Measurements from ENCODE around the gene MPHOSPH10.
"Not testable (repeated sequence)": the region's sequence is repeated elsewhere in the genome, so short reads cannot be mapped to it uniquely, and the experiment has no call there.

The MPHOSPH10 gene

DNA sequence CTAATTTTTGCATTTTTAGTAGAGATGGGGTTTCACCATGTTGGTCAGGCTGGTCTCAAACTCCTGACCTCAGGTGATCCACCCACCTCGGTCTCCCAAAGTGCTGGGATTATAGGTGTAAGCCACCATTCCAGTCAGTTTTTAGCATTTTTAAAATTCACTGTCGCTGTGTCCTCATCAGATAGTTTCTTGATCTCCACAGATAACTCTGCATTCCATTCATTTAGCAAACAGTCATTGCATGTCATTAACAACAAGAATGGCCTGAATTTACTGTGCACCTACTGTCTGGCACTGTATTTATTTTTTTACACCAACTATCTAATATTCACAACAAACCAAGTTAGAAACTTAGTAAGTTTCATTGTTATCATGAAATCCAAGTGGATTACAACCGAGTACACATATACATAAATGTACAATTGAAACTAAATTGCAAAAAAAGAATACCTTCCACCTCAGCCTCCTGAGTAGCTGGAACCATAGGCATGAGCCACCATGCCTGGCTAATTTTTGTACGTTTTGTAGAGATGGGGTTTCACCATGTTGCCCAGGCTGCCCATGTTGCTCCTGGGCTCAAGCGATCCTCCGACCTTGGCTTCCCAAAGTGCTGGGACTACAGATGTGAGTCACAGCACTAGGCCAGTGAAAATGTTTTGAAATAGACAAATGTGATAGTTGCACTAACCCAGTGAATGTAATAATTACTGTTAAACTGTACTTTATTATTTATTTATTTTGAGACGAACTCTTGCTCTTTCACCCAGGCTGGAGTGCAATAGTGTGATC is 4.7 kb upstream of the MPHOSPH10 start:
- no peak for DNase-seq

DNA sequence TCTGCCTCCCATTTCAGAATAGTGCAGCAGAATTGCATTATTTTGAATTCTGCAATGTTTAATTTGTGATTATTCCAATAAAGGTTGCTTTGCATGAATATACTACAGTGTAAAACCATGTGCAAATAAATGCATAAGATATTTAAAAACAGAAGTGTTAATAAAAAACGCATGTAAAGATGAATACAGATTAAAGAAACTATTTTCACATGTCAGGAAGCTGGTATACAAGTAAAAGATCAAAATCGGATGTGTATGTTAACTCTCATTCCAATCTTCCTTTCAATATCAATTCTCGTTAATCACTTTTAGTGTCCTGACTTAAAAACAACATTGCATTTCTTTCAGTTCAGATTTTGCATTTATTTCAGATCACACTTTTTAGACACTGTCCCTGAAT is 3.5 kb upstream of the MPHOSPH10 start:
- no peak for DNase-seq

DNA sequence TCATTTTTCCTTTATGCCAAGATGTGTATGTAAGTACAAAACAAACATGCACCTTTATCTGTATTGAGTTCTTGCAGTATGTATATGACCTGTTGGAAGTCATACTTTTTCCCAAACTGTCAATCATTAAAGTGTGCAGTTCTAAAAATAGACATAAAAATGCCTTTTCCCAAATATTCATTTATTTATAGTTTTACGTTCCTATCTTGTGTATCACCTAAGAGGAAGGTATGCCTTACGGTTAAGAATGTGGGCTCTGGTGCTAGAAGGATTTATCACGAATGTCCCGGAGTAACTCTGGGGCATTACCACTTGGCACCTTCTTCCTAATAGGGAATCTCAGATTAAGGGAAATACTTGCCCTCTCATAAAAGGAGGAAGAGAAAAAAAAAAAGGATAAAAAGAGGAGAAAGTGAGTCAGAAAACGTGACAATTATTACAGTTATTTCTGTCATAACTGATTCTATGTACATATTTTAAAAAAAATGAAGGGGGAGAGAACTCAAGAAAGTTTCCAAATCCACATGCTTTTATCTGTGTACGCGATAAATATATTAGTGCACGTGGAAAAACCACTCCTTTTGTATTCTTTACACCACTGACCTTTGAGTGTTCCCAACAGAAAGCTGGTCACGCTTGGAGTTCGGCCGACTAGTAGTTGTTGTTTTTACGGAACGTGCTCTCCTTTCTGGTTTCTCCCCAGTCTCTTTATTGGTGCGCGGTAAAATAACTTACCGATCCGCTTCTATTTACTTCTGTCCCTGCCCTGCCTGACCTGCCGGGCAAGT is 1.1 kb upstream of the MPHOSPH10 start:
- no peak for DNase-seq

DNA sequence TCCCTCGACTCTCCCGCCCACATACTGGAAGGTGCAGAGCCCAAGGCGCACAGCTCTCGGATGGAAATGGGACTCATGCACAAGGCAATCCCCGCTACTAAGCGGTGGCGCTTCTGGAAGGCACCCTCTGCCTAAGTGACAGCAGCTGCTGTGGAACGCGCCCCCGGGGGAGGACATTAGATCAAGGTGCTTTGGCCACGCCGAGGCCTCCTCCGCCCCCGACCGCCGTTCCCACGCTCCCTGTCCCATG is 607 bp upstream of the MPHOSPH10 start:
- DNase-seq: no peak

DNA sequence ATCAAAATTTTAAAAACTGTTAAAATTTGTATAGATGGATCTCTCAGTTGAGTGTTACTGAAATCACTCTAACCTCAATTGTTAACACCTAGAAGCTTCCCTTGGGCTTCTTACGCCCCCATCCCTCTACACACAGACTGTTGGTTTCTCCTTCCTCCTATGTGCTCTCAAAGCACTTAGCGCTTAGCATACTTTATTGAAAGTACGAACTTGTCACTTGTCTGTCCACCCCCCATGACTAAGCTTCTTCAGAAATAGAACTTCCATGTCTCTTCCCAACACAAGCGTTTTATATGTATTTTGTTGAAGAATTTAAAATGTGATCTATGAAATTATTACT is 441 bp downstream of the MPHOSPH10 start:
- no peak for DNase-seq

DNA sequence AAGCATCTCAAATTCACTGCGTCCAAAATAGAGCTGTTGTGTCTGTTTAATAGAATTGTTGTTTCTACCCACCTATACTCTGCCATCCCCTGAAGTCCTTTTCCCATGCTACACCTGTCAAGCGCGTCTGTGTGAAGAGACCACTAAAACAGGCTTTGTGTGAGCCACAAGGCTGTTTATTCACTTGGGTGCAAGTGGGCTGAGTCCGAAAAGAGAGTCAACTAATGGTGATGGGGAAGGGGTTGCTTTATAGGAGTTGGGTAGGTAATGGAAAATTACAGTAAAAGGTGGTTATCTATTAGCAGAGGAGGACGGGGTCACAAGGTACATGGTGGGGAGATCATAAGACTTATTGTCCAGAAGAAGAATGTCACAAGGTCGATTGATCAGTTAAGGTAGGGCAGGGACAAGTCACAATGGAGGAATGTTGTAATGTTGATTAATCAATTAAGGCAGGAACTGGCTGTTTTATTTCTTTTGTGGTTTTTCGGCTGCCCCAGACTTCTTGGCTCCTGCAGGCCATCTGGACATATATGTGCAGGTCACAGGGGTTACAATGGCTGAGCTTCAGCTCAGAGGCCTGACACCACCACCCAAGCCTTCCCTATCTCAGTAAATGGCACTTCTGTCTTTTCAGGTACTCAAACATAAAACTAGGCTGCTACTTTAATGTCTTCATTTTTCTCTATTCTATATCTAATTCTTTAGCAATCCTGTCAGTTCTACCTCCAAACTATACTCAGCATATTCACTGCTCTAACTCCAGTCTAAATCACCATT is 1.1 kb downstream of the MPHOSPH10 start:
- DNase-seq: not testable (repeated sequence)

DNA sequence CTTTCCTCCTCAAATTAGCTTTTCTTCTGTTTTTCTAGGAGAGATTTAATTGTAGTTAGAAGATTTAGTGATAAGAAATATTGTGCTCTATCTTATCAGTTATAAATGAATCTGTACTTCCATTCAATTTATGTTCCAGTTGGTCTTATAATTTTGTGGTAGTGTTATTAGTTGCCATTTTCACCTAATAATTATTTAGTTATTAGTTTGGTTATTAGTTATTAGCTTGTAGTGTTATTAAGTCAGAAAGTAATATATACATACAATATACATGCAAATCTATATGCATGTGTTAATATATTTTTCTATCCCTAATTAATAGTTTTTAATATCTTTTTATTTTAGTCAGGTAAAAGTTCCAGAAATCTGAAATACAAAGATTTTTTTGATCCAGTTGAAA is 3.2 kb downstream of the MPHOSPH10 start:
- DNase-seq: no peak

DNA sequence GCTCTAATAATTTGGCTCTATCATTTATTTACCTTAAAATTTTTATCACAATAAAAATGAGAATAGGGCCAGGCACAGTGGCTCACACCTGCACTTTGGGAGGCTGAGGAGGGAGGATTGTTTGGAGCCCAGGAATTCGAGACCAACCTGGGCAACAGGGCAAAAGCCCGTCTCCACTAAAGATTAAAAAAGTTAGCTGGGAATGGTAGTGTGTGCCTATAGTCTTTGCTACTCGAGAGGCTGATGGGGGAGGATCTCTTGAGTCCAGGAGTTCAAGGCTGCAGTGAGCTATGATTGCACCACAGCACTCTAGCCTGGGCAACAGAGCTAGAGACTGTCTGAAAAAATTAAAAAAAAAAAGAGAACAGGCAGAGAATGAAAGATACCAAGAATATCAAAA is 5.7 kb downstream of the MPHOSPH10 start:
- DNase-seq: no peak

DNA sequence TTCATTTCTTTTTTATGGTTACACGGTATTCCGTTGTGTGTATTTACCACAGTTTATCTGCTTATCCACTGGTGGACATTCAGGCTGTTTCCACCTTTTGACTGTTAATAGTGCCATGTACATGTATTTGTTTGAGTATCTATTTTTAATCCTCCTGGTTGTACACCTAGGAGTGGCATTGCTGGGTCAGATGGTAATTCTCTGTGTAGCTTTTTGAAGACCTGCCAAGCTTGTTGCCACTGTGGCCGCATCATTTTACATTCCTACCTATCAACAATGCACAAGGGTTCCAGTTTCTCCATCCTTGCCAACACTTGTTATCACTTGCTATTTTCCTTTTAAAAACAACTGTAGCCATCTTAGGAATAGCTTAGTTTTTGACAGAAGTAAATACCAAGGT is 13.3 kb downstream of the MPHOSPH10 start:
- DNase-seq: no peak

DNA sequence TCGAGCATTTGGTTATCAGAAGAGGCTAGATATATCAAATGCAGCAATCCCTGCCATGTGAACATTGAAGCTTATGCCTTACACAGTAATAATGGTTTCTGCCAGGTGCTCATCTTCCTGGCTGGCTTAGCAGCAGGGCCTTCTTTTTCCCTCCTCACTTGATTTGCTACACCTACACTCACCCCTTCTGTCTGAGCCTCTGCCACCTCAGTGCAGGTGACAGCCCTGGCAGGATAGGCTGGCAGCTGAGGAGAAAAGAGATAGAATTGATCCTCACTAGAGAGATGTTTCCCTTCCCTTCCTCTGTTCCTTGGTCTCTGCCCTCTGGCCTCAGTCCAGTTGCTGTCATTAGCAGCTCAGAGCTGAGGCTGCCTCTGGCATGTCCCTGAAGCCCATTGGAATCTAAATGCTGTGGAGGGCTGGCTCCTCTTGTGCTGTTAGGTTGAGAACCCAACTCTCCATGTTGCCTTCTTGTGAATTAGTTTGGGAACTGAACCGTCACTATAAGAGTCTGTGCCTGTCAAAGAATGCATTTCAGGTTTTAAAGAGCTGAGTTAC is 18.2 kb downstream of the MPHOSPH10 start:
- DNase-seq: no peak

DNA sequence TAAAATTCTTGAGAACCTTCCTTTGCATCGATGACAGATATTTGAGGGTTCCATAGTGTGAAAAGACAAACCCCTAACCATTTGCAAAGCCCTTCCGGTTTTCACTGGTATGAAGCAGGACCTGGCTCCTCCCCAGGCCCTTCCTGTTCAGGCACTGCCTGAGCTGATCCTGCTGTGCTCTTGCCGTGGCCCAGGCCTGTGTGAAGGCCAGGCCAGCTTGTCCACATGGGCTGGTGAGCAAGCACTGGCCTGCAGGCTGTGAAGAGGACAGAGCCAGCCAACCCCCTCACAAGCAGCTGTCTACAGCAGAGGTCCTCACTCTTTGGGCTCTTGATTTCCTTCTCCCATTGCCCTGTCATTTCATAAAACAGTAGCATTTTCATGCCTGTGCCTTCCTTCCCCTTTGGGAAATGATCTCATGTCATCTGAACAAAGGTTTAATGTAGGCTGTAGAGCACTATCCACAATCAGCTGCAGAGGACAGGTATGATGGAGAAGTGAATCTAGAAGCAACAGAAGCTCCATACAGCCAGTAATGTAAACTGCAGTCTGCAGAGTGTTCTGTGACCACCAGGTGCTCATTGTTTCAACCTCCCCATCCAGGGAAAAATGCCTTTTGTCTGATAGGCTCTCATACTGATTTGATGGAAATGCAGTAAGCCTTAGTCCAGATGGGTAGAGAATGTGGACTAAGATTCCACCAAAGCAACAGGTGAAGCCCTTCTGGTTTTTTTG is 19.8 kb downstream of the MPHOSPH10 start:
- no peak for DNase-seq

DNA sequence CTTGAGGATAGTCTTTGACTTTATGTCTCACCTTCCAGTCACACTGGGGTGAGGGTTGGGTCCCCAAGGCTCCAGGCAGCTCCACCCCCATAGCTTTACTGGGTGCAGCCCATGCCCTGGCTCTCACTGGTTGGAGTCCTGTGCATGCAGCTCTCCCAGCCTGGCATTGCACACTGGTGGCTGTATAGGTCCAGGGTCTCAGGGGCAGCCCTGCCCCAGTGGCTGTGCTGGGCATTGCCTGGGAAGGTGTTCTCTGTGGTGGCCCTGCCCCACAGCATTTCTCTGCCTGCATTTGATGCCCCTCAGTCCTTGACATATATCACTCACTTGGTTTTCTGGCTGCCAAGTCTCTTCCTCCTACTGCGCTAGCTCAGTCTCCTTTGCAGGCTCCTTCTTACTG is 21.2 kb downstream of the MPHOSPH10 start:
- no peak for DNase-seq

DNA sequence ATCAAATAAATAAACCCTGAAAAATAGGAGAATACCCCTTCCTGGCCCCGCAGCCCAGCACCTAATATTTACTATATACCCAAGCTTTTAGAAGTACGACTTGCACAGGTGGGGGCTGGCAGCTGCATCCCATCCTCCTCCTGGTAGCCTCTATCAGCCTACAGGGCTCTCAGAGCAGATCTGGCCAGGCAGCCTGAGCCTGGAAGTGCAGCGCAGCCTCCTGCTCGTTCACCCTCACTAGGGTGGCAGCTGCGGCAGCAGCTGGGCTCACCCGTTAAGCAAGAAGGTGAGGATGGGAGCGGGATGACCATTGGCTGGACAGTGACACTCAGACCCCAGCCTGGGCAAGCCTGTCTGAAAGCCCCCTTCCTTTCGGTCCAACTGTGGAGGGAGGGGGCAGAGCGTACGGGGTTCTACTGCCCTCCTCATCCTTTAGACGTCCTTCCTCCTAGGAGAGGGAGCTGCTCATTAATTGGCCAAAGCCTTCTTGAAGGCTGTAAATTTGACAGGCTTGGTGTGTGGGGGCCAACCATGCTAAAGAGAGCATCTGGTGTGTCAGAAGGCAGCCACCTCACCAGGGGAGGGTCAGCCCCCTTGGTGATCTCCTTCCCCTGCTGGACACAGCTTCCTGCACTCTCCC is 23.3 kb downstream of the MPHOSPH10 start:
- DNase-seq: no peak

DNA sequence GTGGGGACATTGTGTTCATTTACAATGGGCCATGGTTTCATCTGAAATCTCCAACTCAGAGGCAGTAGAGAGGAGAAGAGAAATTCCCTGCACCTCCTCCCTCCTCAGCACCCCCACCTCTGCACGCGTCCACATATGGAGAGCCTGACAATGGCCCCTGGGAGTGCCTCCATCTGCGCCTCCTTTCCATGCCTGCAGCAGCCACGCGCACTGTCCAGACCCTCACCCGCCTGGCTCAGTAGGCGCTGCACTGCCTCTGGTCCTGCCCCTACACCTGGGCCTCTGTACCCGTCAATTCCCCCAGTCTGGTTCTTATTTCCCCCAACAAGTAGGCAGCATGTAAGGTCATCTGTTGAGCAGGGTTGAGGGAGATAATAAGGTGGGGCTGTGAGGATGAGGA is 23.8 kb downstream of the MPHOSPH10 start:
- DNase-seq: no peak

DNA sequence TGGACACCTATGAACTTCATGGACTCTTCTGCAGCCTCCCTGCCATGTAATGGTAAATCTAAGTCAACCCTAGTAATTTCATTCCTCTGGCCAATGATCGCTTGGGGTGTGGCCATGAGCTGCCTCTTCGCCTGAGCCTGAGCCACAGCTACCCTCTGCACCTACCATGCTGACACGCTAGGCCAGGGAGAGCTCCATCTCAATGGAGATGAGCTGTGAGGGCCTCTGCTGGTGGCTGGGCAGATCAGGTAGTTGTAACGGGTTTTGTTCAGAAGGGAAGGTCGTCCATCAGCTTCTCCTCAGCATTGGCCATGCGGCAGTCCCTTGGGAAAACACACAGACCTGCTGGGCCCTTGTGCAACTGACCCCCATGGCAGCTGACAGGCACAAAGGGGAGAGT is 24.4 kb downstream of the MPHOSPH10 start:
- no peak for DNase-seq

DNA sequence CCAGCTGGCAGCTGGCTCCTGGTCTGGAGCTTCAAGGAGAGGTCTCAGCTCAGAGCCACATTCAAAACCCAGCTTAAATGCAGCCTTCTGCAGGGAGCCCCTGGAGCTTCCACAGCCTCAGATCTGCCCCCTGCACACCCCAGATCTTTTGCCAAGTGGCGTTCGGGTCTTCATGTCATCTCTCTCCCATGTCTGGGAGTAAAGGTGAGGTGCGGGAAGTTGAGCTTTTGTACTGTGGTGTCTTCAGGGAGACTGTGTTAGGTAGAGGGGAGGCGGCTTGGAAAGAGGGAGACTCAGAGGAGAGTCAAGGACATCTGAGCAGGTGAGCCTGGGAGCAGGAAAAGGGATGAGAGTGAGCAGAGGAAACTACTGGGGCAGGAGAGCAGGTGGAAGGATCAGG is 25.4 kb downstream of the MPHOSPH10 start:
- no peak for DNase-seq

DNA sequence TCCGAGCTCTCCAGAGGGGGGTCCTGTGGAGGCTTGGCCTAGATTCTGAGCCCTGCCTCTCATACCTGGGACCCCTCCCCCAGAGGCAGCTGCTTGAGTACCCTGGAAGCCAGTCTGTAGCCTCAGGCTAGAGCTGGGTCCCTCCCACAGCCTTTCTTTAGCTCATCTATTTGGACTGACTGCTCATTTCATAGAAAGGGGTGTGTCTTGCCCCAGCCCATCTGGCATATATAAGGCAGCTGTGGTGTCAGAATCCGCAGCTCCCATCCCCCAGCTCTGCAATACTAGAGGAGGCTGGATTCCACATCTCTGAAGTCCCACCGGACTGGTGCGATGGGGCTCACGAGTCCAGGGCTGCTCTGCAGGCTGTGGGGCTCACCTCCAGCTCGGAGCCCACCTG is 26.1 kb downstream of the MPHOSPH10 start:
- DNase-seq: no peak

DNA sequence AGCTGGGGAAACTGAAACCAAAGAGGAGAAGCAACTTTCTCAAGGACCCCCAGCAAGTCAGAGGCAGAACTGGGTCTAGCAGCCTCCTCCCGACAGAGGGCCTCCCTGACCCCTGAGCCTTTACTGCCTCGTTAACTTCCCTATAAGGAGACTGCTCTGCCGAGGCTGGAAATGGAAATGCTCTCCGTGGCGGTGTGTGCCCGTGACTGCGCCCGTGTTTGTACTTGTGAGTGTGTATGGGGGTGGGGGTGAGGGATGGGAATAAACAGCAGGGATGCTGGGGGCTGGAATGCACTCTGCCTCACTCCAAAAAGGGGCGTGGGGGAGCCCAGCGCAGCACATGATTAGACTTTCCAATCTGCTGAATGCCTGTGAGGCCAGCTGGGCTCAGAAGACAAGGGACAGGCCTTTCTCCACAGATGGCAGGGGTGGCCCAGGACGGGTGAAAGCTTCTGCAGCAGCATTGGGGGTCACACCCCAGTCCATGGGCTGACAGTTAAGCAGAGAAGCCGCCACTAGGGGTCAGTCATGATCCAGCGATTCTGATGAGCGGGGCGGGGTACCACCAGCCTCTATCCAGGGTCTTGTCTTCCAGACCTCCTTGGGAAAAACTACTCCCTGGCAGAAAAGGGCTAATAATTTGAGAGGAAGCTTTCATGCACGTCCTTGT is 26.8 kb downstream of the MPHOSPH10 start:
- peak; percentile 47 for DNase-seq

DNA sequence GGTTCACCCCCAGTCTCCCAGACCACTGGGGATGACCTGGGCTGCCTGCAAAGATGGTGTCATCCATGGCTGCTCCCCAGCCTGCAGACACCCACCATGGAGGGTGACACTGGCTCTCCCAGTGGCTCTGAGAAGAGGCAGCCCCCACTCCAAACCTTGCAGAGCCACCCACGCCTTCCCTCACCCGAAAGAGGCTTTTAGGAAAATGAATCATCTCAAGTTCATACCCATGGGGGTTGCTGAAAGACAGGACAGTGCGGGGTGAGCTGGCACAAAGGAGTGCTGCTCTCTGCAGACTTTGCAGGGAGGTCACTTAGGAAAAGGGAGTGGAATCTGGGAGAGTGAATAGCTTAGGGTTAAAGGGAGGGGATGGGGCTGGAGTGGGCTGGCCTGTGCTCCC is 36.4 kb downstream of the MPHOSPH10 start:
- DNase-seq: no peak

DNA sequence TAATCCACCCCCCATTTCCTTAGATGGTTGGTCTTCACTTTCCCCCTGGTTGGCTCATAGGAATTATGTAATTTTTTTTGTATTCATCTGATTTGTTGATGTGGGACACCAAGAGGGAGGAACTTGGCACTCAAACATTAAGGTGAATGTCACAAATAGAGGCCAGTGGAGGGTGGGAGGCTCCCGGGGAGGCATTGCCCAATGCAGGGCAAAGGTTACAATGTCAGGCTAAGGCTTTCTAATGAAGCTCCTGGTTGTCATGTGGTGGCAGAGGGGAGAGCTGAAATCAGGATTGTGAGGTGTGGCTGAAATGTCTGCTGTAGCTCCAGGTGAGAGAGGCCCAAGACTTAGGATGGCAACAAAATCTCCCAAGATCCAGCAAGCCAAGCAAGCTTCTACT is 42.7 kb downstream of the MPHOSPH10 start:
- DNase-seq: no peak

DNA sequence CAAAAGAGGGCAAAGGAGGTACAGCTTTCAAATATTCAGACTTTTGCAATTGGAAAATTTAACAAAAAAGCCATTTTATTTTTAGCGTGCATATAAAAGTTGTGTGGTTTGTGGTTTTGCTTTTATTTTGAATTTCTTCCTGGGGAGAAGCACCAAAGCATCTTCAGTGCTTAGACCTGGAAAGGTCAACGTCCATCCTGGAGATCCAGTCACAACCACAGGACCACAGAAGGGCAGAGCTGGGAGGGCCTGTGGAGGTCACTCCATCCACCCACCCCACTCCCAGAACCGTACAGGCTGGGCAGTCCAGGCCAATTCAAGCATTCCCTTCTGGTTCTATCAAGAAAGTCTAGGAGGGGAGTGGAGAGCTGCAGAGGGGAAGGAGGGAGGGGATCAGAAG is 43.8 kb downstream of the MPHOSPH10 start:
- DNase-seq: no peak

DNA sequence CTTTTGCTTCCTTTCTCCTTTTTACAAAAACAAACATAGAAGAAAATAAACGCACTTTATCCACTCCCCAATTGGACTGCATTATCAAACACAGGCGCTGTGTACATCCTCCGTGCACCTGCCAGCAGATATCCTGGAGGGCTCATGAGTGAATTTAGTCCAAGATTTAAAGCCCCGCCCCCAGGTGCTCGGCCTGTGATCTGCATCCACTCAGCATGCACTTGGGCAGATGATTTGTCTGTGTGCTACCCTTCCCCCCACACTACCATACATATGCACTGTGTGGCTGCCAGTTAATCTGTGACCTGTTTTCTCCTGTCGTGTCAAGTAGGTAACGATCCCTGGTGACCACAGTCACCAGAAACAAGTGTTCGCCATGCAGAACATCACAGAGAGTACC is 48.4 kb downstream of the MPHOSPH10 start:
- not testable (repeated sequence) for DNase-seq
